NCI-H1417 (cell line): ENCODE results near the gene MAGEA1.
"Not testable (repeated sequence)": the region's sequence is repeated elsewhere in the genome, so short reads cannot be mapped to it uniquely, and the experiment has no call there.

ENCODE experiments used
- DNase-seq, 3 experiments: peaks; one replicate each; lab custom pipeline; 2025; lab: John Stamatoyannopoulos, UW

Gene MAGEA1

GRCh38 chrX:153179131-153179530 lies at the start of gene MAGEA1:
TSS of gene MAGEA1 (plus strand) at chrX:153179284. CDS start at chrX:153182390, 3,106 bp downstream.
- DNase-seq, result peak in 2 of 3 experiments; percentile 47 to 71

- not testable (repeated sequence) for DNase-seq
These were observed 46.2 kb upstream of the MAGEA1 start for GRCh38 chrX:153132924-153133323.

- not testable (repeated sequence) for DNase-seq
These were observed 40.0 kb upstream of the MAGEA1 start for GRCh38 chrX:153139074-153139473.

- DNase-seq, result not testable (repeated sequence)
These were observed 32.8 kb upstream of the MAGEA1 start for GRCh38 chrX:153146288-153146687.

- DNase-seq, result no peak
These were observed 25.6 kb upstream of the MAGEA1 start for GRCh38 chrX:153153516-153153915.

- no peak for DNase-seq
These were observed 21.6 kb upstream of the MAGEA1 start for GRCh38 chrX:153157450-153157849.

GRCh38 chrX:153158319-153158718 lies 20.8 kb upstream of the MAGEA1 start:
- DNase-seq, result no peak

- DNase-seq, result no peak
These were observed 17.1 kb upstream of the MAGEA1 start for GRCh38 chrX:153161952-153162351.

GRCh38 chrX:153164733-153165132 lies 14.4 kb upstream of the MAGEA1 start:
- DNase-seq, result no peak

GRCh38 chrX:153168423-153168822 lies 10.7 kb upstream of the MAGEA1 start:
- not testable (repeated sequence) for DNase-seq

GRCh38 chrX:153181822-153182221 lies 2.7 kb downstream of the MAGEA1 start:
- no peak for DNase-seq

GRCh38 chrX:153184787-153185186 lies 5.7 kb downstream of the MAGEA1 start:
- no peak for DNase-seq

- DNase-seq, result no peak
These were observed 11.3 kb downstream of the MAGEA1 start for GRCh38 chrX:153190381-153190780.

GRCh38 chrX:153200462-153200861 lies 21.4 kb downstream of the MAGEA1 start:
- DNase-seq, result no peak

GRCh38 chrX:153206425-153207046 lies 27.5 kb downstream of the MAGEA1 start:
- DNase-seq, result no peak

GRCh38 chrX:153209347-153209746 lies 30.3 kb downstream of the MAGEA1 start:
- no peak for DNase-seq

- DNase-seq, result no peak
These were observed 35.9 kb downstream of the MAGEA1 start for GRCh38 chrX:153214934-153215333.

- DNase-seq, result no peak
These were observed 37.8 kb downstream of the MAGEA1 start for GRCh38 chrX:153216926-153217325.

GRCh38 chrX:153225438-153226098 lies 46.5 kb downstream of the MAGEA1 start:
- no peak for DNase-seq

- peak in 1 of 3 experiments; percentile 36 for DNase-seq
These were observed 47.5 kb downstream of the MAGEA1 start for GRCh38 chrX:153226344-153227185.
